ENCODE measurements around the gene EML4.

The EML4 gene

DNA sequence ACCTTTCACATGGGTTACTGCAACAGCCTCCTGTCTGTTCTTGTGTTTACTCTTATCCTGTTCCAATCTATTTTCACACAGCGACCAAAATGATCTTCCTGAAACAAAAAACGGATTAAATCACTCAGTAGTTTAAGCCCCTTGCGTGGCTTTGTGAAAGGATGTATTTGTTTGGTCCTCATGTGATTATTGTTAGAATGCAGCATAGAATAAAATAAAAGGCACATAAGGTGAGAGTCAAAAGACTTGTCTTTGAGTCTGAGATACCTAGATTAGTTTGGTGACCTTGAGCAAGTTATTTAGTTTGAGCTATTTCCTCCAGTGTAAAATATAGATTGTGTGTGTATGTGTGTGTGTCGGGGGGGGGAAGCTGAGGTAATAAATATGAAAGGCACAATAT is 72.4 kb downstream of the EML4 start:
- H3K36me3 Mint-ChIP-seq (ENCODE audit: low read depth): peaks cover 20% of the 10 kb centered on the region
- TF ChIP-seq, protein P1, sequence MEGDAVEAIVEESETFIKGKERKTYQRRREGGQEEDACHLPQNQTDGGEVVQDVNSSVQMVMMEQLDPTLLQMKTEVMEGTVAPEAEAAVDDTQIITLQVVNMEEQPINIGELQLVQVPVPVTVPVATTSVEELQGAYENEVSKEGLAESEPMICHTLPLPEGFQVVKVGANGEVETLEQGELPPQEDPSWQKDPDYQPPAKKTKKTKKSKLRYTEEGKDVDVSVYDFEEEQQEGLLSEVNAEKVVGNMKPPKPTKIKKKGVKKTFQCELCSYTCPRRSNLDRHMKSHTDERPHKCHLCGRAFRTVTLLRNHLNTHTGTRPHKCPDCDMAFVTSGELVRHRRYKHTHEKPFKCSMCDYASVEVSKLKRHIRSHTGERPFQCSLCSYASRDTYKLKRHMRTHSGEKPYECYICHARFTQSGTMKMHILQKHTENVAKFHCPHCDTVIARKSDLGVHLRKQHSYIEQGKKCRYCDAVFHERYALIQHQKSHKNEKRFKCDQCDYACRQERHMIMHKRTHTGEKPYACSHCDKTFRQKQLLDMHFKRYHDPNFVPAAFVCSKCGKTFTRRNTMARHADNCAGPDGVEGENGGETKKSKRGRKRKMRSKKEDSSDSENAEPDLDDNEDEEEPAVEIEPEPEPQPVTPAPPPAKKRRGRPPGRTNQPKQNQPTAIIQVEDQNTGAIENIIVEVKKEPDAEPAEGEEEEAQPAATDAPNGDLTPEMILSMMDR (IDR thresholded peaks at IDR 0.05): no peak
- peaks cover 34% of the 10 kb centered on the region for H3K4me1 Mint-ChIP-seq
- DNase-seq: no peak
- H3K27me3 Mint-ChIP-seq (ENCODE audit: low read depth, poor library complexity): no peaks in the 10 kb centered on the region
- no peaks in the 10 kb centered on the region for H3K9me3 Mint-ChIP-seq
- H3K27ac Mint-ChIP-seq: peak overlapping the region; percentile 2
- no peak overlapping the region for H3K4me3 Mint-ChIP-seq

DNA sequence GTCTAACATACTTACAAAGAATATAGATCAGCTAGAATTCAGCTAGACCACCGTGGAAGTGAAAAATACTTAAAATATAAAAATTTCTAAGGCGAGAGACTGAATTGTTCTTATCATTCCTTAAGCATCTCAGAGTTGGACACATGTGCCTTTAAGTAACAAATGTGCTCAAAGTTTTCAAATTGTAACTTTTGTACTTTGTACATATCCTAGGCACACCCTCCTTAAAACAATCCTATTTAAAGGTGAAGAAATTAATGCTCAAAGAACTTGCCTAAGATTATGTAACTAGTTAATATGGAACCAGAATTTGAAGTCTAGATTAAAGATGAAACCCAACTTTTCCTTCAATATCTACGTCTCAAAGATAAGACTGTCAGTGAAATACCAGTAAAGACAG is 74.1 kb downstream of the EML4 start:
- Mint-ChIP-seq H3K36me3 (ENCODE audit: low read depth) (peaks cover 30% of the 10 kb centered on the region), H3K9me3 (no peaks in the 10 kb centered on the region), H3K27me3 (ENCODE audit: low read depth, poor library complexity) (no peaks in the 10 kb centered on the region), H3K4me3 (no peak overlapping the region), H3K4me1 (peaks cover 30% of the 10 kb centered on the region), H3K27ac (no peak overlapping the region)
- TF ChIP-seq, protein P1 (IDR thresholded peaks at IDR 0.05): no peak
- no peak for DNase-seq

DNA sequence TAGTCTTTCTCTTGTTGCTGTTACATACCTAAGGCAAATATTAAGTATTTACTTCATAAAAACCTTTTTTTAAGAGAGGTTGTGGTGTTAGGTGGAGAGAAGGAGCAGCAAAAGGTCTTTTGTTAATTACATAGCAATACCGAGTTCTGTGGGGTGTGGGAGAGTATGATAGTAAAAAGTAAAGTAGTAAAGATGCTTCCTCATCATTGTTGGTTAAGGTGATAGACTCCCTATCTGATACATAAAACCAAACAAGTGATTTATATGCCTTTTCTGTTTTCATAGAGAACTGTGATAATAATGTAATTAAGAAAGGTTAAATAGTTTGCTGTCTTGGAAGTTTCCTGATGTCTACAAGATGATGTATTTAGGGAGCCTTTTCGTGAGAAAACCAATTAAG is 75.4 kb downstream of the EML4 start:
- TF ChIP-seq, protein P1 (IDR thresholded peaks at IDR 0.05): no peak
- H3K27me3 Mint-ChIP-seq (ENCODE audit: low read depth, poor library complexity): no peaks in the 10 kb centered on the region
- no peak overlapping the region for H3K4me3 Mint-ChIP-seq
- peaks cover 30% of the 10 kb centered on the region for H3K36me3 Mint-ChIP-seq (ENCODE audit: low read depth)
- peak overlapping the region; percentile 58 for H3K27ac Mint-ChIP-seq
- no peaks in the 10 kb centered on the region for H3K9me3 Mint-ChIP-seq
- H3K4me1 Mint-ChIP-seq: peaks cover 42% of the 10 kb centered on the region
- no peak for DNase-seq

DNA sequence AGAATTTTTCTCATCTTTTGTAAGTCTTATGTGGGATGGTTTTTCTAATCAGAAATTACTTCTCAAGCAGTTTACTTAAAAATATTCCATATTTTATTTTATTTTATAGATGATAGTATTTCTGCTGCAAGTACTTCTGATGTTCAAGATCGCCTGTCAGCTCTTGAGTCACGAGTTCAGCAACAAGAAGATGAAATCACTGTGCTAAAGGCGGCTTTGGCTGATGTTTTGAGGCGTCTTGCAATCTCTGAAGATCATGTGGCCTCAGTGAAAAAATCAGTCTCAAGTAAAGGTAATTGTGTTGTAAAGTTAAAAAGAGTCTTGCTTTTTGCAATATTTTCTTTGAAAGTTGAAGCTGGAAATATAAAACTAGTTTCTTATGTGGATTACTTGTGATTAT is 76.2 kb downstream of the EML4 start:
- TF ChIP-seq, protein P1 (IDR thresholded peaks at IDR 0.05): no peak
- no peak overlapping the region for H3K27ac Mint-ChIP-seq
- H3K4me3 Mint-ChIP-seq: no peak overlapping the region
- H3K36me3 Mint-ChIP-seq (ENCODE audit: low read depth): peaks cover 37% of the 10 kb centered on the region
- no peak for DNase-seq
- no peaks in the 10 kb centered on the region for H3K9me3 Mint-ChIP-seq
- peaks cover 48% of the 10 kb centered on the region for H3K4me1 Mint-ChIP-seq
- H3K27me3 Mint-ChIP-seq (ENCODE audit: low read depth, poor library complexity): no peaks in the 10 kb centered on the region

DNA sequence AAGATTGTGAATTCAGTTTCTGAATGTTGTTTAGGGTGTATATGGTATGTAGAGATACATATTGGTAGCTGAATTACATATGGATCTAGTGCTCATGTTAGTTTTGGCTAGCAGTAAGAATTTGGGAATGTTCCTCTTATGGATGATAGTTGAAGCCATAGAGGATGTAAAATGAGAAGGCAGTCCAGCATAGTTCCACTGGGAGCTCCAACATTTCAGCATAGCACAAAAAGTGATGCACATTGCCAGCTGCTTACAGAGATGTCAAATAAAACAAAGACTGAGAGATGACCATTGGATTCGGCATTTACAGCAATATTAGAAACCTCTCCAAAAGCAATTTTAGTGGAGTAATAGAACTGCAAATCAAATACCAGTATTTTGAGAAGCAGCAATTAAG is 77.4 kb downstream of the EML4 start:
- DNase-seq: no peak
- H3K36me3 Mint-ChIP-seq (ENCODE audit: low read depth): peaks cover 47% of the 10 kb centered on the region
- peaks cover 41% of the 10 kb centered on the region for H3K4me1 Mint-ChIP-seq
- H3K4me3 Mint-ChIP-seq: no peak overlapping the region
- H3K9me3 Mint-ChIP-seq: no peaks in the 10 kb centered on the region
- H3K27ac Mint-ChIP-seq: no peak overlapping the region
- TF ChIP-seq, protein P1 (IDR thresholded peaks at IDR 0.05): no peak
- no peaks in the 10 kb centered on the region for H3K27me3 Mint-ChIP-seq (ENCODE audit: low read depth, poor library complexity)

DNA sequence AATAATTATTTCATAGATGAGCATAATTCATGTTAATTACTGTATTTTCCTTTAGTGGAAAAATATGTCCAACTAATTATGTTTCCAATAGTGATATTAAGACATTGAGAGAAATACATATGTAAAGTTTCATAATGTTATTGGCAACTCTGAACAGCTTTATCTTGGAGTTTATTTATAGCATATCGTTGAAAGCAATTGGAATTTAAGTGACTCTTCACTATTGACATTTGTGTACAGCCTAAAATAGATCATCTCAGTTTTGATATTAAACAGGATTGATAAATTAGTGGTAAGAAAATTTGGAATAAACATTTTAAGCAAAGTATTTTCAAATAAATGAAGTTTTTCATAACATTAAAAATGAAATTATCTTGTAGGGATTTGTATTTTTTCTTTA is 79.7 kb downstream of the EML4 start:
- no peak overlapping the region for H3K27ac Mint-ChIP-seq
- TF ChIP-seq, protein P1 (IDR thresholded peaks at IDR 0.05): no peak
- DNase-seq: no peak
- H3K9me3 Mint-ChIP-seq: peaks cover 7% of the 10 kb centered on the region
- H3K27me3 Mint-ChIP-seq (ENCODE audit: low read depth, poor library complexity): no peaks in the 10 kb centered on the region
- H3K4me3 Mint-ChIP-seq: no peak overlapping the region
- H3K4me1 Mint-ChIP-seq: peaks cover 42% of the 10 kb centered on the region
- H3K36me3 Mint-ChIP-seq (ENCODE audit: low read depth): peaks cover 67% of the 10 kb centered on the region
